GM13976 (cell line): ENCODE data around the gene TTC7B.

Source experiments
- DNase-seq: peaks from one replicate; pipeline ENCODE4 v3.0.0; 2012; ENCODE audit warnings: low spot score
- in situ Hi-C: fragments of 300-500 bp; cut with MboI; formaldehyde crosslinking; loops from one replicate; pipeline ENCODE4 v1.12.0; 2022; ENCODE audit warnings: low sequenced_read_pairs, mixed read lengths, inconsistent platforms; ENCODE audit not compliant: unreplicated experiment
- TF ChIP-seq, protein P1 (sequence below): IDR thresholded peaks from 2 replicates; pipeline ENCODE4 v1.5.1; 2012; ENCODE audit warnings: borderline replicate concordance, mild to moderate bottlenecking; ENCODE audit not compliant: insufficient read depth; ENCODE audit errors: extremely low read depth, missing control alignments, control extremely low read depth

Gene TTC7B

DNA sequence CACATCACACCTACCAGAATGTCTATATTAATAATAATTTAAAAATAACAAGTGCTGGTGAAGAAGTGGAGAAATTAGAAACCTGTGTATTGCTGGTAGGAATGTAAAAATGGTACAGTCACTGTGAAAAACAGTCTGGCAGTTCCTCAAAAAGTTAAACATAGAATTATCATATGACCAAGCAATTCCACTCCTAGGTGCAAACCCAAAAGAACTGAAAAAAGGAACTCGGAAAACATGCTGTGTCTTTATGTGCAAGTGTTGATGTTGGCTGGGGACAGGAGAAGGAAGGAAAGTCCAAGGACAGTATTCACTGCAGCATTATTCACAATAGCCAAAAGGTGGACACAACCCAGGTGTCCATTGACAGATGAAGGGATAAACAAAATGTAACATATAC lies 146.5 kb downstream of the TTC7B start:
- DNase-seq = no peak
- TF ChIP-seq, protein P1, sequence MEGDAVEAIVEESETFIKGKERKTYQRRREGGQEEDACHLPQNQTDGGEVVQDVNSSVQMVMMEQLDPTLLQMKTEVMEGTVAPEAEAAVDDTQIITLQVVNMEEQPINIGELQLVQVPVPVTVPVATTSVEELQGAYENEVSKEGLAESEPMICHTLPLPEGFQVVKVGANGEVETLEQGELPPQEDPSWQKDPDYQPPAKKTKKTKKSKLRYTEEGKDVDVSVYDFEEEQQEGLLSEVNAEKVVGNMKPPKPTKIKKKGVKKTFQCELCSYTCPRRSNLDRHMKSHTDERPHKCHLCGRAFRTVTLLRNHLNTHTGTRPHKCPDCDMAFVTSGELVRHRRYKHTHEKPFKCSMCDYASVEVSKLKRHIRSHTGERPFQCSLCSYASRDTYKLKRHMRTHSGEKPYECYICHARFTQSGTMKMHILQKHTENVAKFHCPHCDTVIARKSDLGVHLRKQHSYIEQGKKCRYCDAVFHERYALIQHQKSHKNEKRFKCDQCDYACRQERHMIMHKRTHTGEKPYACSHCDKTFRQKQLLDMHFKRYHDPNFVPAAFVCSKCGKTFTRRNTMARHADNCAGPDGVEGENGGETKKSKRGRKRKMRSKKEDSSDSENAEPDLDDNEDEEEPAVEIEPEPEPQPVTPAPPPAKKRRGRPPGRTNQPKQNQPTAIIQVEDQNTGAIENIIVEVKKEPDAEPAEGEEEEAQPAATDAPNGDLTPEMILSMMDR = no peak
- in situ Hi-C loops = no loop called here

DNA sequence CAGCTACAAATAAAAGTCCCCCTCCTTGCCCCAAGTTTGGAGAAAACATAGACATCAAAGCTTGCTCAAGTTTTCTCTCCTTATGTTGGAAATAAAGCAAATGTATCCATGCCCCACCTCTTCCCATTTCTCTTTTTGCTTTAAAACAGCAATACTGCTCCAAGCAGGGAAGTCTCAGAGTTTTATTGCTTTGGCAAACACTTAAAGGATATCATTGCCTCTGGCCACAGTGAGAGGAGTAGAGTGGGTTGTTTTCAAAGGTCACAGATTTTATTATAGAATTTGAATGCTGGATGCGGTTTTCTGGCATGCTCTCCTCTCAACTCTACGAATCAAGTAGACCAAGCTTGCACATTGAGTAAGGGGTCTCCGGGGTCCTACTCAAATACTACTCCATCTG lies 149.7 kb downstream of the TTC7B start:
- no peak for DNase-seq
- TF ChIP-seq, protein P1 = no peak
- in situ Hi-C loops = no loop called here

DNA sequence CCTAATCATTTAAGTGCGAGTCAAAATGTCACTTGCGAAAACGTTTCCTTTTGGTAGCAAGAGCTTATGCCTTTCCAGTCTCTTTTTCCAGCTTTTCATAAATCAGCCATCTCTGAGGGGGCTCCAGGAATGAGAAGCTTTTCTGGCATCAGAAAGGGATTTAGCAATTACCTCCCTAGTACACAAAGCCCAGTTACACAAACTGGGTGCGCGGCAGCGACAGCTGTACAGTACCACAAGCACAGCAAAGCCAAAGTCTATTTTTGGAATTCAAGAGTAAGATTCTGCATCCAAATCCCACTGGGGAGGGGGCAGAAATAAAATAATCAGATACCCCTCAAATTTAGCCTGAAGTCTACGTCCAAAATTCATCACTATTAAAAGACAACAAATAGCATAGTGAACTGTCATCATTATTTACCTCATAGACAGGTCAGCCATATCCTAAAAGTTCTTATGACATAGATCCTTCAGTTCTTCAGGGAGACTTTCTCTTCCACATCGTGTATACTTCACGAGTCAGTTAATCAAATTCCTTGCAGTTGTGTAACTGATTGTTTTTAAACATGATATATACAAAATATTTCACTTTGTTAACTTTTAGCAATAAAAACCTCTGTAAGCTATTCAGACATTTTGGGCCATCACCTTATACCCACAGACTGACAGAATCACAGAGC lies 150.8 kb downstream of the TTC7B start:
- DNase-seq = no peak
- in situ Hi-C loops = no loop called here
- TF ChIP-seq, protein P1 = no peak

DNA sequence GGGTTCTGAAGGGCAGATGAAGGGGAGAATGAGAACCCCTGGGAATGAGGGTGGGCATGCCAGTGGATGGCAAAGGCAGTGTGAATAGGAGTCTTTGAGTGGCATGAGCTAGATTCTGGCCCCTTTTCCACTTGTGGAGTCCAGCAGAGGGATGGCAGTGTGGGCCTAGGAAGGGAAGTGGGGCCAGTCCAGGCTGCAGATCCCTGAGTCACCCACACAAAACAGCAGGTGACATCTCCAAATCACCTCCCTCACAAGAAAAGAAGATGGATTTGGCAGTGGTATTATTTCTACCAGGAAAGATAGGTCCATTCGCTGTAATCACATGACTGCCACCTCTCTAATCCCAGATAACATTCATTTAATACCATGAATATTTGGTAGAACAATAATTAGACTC lies 151.3 kb downstream of the TTC7B start:
- no peak for DNase-seq
- TF ChIP-seq, protein P1 = no peak
- in situ Hi-C loops = no loop called here

DNA sequence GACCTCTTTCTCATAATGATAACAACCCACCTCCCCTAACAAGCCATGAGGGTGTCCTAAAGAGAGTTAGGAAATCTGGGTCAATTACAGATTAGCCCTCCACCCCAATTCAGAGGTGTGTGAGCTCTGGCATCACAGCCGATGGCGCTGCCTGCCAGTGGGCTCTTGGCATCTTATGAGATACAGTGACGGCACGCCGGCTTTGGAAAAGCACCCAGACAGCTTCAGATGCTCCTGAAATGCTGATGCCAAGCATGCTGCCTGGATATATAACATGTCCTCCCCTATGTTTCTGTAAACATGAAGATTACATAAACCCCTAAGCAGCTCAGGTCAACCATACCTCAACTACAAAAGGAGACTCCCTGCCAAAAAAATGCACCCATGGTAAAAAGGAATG lies 152.6 kb downstream of the TTC7B start:
- no peak for DNase-seq
- TF ChIP-seq, protein P1 = no peak
- in situ Hi-C loops = no loop called here

DNA sequence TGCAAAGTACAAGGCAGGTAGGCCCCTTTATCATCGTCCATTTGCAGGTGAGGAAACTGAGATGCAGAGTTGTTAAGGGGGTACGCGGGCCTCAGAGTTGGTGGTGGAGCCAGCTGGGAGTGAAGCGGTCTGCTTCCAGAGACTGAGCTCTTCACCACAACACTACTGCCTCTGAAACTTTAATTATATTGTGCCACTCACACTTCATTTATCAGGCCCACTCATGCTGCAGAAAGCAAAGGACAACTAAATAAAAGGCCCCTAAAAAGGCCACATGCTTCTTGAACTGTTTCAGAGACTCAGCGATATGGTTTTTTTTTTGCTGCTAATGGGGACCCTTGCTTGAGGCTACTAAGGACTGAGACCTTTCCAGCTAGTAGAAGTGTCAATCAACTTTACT lies 153.1 kb downstream of the TTC7B start:
- in situ Hi-C loops = no loop called here
- TF ChIP-seq, protein P1 = no peak
- no peak for DNase-seq

DNA sequence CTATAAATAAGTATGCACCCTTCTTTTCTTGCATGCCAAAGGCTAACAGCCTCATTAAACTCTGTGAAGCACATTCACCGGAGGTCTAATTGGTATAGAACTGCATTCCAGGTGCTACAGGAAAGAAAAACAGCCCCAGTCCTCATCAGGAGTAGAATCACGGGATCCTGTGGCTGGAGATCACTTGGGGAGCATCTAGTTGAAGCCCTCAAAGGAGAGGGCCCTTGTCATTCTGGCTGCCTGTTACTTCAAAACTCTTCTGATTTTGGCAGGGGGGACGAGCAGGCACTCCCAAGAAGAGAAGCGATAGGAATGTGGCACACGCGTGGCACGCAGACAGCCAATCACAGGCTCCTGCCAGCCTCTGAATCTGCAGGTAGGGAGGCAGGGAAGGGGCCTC lies 154.4 kb downstream of the TTC7B start:
- no peak for DNase-seq
- in situ Hi-C loops = no loop called here
- TF ChIP-seq, protein P1 = no peak
